Head of caudate nucleus (tissue), 42 donors: ENCODE results near the gene POLE.
A peak's percentile ranks its signal among the peaks of the same experiment; 100 is the strongest.
"Not testable (repeated sequence)": the region's sequence is repeated elsewhere in the genome, so short reads cannot be mapped to it uniquely, and the experiment has no call there.

Source experiments
- DNase-seq, 42 donors: peaks; one replicate each; pipeline versions ENCODE4 v3.0.0 to v3.0.0-alpha.2; 2020 to 2021; ENCODE audit warnings: mixed read lengths in 7 of 42
- intact Hi-C: fragments of 100-400 bp; cut with DNase I; formaldehyde crosslinking; loops from one replicate; pipeline ENCODE4 v1.15.0; 2022

Gene POLE

GRCh38 chr12:132719141-132719953 is 32.2 kb upstream of the POLE start:
- no peak for DNase-seq
- intact Hi-C loops: no loop called here

GRCh38 chr12:132718644-132719043 is 31.5 kb upstream of the POLE start:
- no peak for DNase-seq
- intact Hi-C loops: no loop called here

GRCh38 chr12:132717531-132718387 is 30.6 kb upstream of the POLE start:
- intact Hi-C loops: no loop called here
- peak in 18 of 42 donors; percentile 14 to 58 (median 41) for DNase-seq

- DNase-seq: no peak
- intact Hi-C loops: no loop called here
Measured at GRCh38 chr12:132717011-132717410, 29.9 kb upstream of the POLE start.

- no peak for DNase-seq
- intact Hi-C loops: no loop called here
Measured at GRCh38 chr12:132716356-132716755, 29.2 kb upstream of the POLE start.

- no peak for DNase-seq
- intact Hi-C loops: no loop called here
Measured at GRCh38 chr12:132715874-132716273, 28.7 kb upstream of the POLE start.

- DNase-seq: no peak
- intact Hi-C loops: loop anchor here (5.0 kb wide), 1 partner anchor 49 kb away; the partner anchor contains the start of gene ANKLE2
Measured at GRCh38 chr12:132713123-132713522, 26.0 kb upstream of the POLE start.

GRCh38 chr12:132711080-132711843 is 24.1 kb upstream of the POLE start:
- DNase-seq: peak in 17 of 42 donors; percentile 10 to 54 (median 28)

GRCh38 chr12:132710405-132711079 is 23.4 kb upstream of the POLE start, which contains the start of gene PGAM5:
TSS of gene PGAM5 (plus strand) at chr12:132710842. CDS start at chr12:132710877, 35 bp downstream.
- intact Hi-C loops: loop anchor here (5.0 kb wide), 1 partner anchor 52 kb away; the partner anchor contains the start of gene ANKLE2
- peak; percentile 48 to 93 (median 84) for DNase-seq

More at GRCh38 chr12:132711080-132711843, 24.1 kb upstream of the POLE start:
- intact Hi-C loops: loop anchor here (5.0 kb wide), 1 partner anchor 51 kb away; the partner anchor contains the start of gene ANKLE2

GRCh38 chr12:132710043-132710404 is 22.9 kb upstream of the POLE start:
- peak in 8 of 42 donors; percentile 8 to 36 (median 19) for DNase-seq
- intact Hi-C loops: loop anchor here (5.0 kb wide), 1 partner anchor 52 kb away; the partner anchor contains the start of gene ANKLE2

- intact Hi-C loops: no loop called here
- no peak for DNase-seq
Measured at GRCh38 chr12:132708150-132708549, 21.0 kb upstream of the POLE start.

GRCh38 chr12:132707241-132707640 is 20.1 kb upstream of the POLE start:
- intact Hi-C loops: no loop called here
- no peak for DNase-seq

GRCh38 chr12:132703641-132704040 is 16.5 kb upstream of the POLE start:
- intact Hi-C loops: no loop called here
- DNase-seq: no peak

- intact Hi-C loops: no loop called here
- no peak for DNase-seq
Measured at GRCh38 chr12:132702640-132703039, 15.5 kb upstream of the POLE start.

- DNase-seq: no peak
- intact Hi-C loops: no loop called here
Measured at GRCh38 chr12:132700212-132700822, 13.2 kb upstream of the POLE start.

- intact Hi-C loops: no loop called here
- DNase-seq: no peak
Measured at GRCh38 chr12:132698341-132698740, 11.2 kb upstream of the POLE start.

GRCh38 chr12:132695431-132695830 is 8.3 kb upstream of the POLE start:
- intact Hi-C loops: no loop called here
- DNase-seq: no peak

- intact Hi-C loops, DNase-seq: not testable (repeated sequence)
Measured at GRCh38 chr12:132694888-132695287, 7.7 kb upstream of the POLE start.
